GM12865 (cell line): Measurements from ENCODE around the gene ADSS1.

Experiments used
- DNase-seq: peaks from one replicate; pipeline ENCODE4 v3.0.0; 2010; ENCODE audit warnings: low read depth
- H3K4me3 ChIP-seq: 2 replicates; pipeline ENCODE4 v1.5.1; 2011; ENCODE audit warnings: mild to moderate bottlenecking, low read depth, low read length, control low read depth
- TF ChIP-seq, protein P1 (sequence below): IDR thresholded peaks from 2 replicates; pipeline ENCODE4 v1.5.1; 2011; ENCODE audit warnings: low read length, control low read depth, low read depth, inconsistent platforms; ENCODE audit not compliant: insufficient read depth; ENCODE audit errors: missing control alignments

ADSS1 gene

DNA sequence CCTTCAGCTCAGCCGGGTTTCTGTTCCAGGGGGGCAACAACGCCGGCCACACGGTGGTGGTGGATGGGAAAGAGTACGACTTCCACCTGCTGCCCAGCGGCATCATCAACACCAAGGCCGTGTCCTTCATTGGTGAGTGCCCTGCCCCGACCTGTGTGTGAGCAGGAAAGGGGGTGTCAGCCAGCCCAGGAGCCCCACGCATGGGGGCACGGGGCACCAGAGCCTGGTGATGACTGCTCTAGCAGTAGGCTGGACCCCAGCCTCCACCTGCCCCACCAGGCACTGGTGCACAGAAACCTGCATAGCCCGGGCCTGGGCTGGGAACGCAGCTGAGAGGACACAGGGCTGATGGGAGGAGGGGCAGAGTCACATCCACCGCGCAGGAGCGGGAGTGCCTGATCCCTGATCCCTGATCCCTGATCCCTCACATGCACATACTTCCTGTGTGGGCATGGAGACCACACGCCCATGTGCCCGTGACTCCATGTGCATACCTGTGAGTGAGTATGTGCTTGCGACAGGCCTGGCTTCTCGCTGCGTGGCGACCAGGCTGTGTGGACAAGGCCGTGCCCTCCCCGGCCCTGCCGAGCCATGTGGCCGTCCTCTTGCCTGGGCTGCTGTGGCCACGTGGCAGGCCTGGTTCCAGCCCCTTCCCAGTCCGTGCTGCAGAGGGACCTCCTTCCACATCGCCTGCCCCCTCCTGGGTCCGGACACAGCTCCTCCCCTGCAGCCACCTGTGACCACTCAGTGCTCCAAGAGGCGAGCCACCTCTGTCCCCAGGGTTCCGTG lies 11.2 kb downstream of the ADSS1 start:
- no peak for DNase-seq
- TF ChIP-seq, protein P1, sequence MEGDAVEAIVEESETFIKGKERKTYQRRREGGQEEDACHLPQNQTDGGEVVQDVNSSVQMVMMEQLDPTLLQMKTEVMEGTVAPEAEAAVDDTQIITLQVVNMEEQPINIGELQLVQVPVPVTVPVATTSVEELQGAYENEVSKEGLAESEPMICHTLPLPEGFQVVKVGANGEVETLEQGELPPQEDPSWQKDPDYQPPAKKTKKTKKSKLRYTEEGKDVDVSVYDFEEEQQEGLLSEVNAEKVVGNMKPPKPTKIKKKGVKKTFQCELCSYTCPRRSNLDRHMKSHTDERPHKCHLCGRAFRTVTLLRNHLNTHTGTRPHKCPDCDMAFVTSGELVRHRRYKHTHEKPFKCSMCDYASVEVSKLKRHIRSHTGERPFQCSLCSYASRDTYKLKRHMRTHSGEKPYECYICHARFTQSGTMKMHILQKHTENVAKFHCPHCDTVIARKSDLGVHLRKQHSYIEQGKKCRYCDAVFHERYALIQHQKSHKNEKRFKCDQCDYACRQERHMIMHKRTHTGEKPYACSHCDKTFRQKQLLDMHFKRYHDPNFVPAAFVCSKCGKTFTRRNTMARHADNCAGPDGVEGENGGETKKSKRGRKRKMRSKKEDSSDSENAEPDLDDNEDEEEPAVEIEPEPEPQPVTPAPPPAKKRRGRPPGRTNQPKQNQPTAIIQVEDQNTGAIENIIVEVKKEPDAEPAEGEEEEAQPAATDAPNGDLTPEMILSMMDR: no peak
- H3K4me3 ChIP-seq: no peak overlapping the region

DNA sequence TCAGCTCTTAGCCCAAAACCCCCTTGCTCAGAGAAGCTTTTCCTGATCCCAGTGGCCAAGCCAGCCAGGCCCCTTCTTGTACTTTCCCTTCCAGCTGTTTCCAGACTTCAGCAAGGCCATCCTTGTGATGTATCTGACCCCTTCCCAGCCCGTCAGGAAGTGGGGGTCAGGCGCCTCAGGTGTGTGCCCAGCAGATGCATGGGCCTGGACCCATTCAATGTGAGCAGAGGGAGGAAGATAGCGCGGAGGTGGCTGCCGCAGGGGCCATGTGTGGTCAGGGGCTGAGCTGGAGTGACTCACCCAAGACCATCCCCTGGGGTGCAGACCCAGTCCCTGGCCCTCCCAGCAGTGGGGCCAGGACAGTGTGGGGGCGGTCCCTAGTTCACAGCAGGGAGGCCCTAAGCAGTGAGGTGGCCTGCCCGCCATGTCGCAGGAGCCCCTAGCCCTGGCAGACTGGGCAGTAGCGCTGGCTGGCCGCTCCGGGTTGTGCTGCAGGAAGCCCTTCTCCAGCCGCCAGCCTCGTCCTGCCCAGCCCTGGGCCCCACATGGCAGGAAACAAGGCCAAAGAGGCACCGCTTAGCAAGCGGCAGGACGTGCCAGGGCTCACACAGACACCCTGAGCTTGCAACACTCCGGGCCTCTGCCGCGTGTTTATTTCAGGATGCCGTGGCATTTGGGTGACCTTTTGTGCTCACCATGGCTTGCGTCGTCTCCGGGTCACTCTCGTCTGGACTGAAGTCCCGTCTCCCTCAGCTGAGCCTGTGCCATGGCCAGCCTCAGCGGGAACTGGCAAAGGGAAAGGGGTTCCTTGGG lies 12.0 kb downstream of the ADSS1 start:
- H3K4me3 ChIP-seq: no peak overlapping the region
- TF ChIP-seq, protein P1: no peak
- no peak for DNase-seq

DNA sequence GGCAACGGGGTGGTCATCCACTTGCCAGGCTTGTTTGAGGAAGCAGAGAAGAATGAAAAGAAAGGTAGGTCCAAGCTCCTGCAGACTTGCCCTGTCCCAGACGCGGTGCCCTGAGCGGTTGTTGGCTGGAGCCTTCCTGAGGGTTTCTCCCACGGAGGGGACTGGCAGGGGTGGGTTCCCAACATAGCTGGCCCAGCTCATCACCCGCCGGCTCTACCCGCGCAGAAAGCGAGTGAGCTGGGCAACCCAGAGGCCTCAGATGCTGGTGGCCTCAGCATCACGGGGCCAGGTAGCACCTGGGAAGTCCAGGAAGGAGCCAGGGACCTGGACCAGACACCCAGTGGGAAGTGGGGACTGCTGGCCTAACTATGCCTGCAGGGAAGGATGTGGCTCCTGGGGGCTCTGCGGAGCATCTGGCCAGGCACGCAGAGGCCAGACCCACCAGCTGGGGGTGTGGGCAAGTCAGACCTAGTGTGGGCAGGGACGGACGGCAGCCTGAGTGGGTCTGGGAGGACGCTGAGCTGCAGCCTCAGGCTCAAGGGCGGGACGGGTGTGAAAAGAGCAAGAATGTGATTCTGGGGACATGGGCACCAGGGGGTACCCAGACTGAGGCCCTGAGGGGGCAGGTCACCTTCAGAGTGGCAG lies 14.5 kb downstream of the ADSS1 start:
- TF ChIP-seq, protein P1: no peak
- no peak for DNase-seq
- no peak overlapping the region for H3K4me3 ChIP-seq

DNA sequence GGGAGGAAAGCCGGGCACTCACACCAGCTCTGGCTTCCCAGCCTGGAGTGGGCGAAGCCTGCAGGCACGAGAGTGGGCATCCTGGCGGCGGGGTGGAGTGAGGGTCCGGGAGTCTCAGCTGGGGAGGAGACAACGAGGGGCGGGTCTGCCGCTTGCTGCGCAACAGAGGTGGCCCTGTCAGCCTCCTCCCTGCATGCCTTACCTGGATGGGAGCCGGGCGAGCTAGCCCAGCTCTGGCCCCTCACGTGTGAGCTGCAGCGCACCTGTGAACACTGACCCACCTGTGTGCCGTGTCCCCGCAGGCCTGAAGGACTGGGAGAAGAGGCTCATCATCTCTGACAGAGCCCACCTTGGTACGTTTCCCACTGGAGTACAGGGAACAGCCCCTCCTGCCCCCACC lies 15.0 kb downstream of the ADSS1 start:
- H3K4me3 ChIP-seq: no peak overlapping the region
- DNase-seq: no peak
- TF ChIP-seq, protein P1: no peak

DNA sequence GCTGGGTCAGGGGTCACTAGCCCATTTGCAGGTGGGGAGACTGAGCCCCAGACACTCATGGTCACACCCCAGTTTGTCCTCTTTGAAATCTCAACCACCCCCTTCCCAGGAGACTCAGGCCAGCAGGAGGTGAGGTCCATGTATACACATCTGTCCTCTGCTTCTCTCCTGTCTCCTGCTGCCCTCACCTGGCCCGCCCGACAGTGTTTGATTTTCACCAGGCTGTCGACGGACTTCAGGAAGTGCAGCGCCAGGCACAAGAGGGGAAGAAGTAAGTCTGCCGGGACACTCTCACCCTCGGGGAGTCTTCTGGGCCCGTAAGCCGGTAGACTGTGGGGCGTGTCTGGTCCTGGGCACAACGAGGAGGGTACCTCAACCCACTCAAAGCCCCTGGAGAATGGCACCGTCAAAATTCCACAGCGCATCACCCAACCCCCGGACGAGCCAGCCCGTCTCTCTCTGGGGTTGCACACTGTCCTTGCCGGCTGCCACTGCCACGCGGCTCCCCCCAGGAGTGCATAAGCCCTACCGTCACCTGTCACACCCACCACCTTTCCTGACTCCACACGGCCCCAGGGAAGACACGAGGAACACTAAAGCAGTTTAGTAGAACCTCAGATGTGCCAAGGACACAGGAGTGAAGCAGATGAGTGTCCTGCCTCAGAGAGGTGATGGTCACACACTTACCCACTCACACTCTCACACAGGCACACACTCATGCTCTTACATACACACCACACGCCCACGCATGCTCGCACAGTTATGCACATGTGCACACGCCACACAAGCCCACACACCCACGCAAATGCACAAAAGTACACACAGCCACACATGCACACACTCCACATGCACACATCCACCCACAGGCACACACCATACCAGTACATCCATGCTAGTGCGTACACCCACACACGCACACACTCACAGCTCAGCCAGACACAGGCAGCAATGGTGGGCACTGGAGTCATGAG lies 15.8 kb downstream of the ADSS1 start:
- TF ChIP-seq, protein P1: no peak
- H3K4me3 ChIP-seq: no peak overlapping the region
- DNase-seq: no peak

DNA sequence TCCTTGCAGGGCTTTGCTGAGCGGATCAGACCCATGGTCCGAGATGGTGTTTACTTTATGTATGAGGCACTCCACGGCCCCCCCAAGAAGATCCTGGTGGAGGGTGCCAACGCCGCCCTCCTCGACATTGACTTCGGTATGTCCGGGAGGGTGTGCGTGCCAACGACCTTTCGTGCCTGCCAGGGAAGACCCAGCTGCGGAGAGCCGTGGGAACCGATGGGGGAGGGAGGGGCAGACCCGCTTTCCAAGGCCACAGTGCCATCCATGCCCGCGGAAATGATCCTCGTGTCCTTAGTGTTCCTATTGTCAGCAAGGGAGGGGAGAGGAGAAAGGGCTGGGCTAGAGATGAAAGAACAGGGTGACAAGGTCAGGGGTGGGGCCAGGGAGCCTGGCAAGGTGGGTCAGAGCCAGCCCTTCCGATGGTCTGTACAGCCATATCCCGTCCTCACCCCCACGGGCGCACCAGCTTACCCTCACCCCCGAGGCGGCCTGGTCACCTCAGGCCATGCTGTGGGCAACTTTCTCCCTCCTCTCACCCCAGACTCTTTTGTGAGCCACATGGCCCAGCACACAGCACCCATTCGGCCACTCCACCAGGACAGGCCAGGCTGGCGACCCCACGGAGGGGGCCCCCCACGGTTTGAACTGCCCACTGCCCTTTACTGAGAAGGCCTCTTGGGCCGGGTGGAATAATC lies 17.2 kb downstream of the ADSS1 start:
- H3K4me3 ChIP-seq: no peak overlapping the region
- DNase-seq: no peak
- TF ChIP-seq, protein P1: no peak
